Ovary (tissue), 3 donors: ENCODE data around the gene LRRC9.

Experiments
- CTCF ChIP-seq, 3 donors: fragments of 450-650 bp in 2 of 3; fragments of 200-600 bp in 1 of 3; IDR thresholded peaks; one replicate each; pipeline versions ENCODE4 v1.5.1 to v1.8.0; 2016 to 2022; ENCODE audit warnings: antibody characterized with exemption in 3 of 3, mild to moderate bottlenecking in 1 of 3
- EP300 ChIP-seq: sonication (generic); formaldehyde crosslinking; IDR thresholded peaks from one replicate; pipeline ENCODE4 v1.6.1; 2017; ENCODE audit warnings: antibody characterized with exemption
- POLR2A ChIP-seq: fragments of 450-650 bp; IDR thresholded peaks from one replicate; pipeline ENCODE4 v1.6.1; 2017; ENCODE audit warnings: antibody characterized with exemption, mild to moderate bottlenecking, moderate library complexity
- donor health status: DM: no; HTN: no; CAD: no.

DNA sequence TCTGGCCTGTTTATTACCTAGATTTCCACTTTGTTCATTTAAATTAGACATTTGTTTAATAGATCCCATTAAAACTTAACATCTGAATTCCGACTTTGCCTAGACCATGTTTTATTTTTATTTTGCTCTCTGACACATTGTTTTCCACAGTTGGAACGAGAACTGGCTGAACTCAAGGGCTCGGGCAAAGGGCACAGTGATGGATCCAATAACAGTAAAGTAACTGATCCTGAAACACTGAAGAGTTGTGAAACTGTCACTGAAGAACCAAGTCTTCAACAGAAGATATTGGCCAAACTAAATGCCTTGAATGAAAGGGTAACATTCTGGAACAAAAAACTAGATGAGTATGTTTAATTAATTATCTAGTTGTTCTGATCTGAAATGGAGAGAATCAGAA lies 39.7 kb downstream of the LRRC9 start:
- TF ChIP-seq CTCF (IDR thresholded peaks at IDR 0.05) (no peak), POLR2A (no peak), EP300 (no peak)
